HG02870 (cell line): ENCODE data around the gene CBFA2T2.
A peak's percentile ranks its signal among the peaks of the same experiment; 100 is the strongest.
"Not testable (repeated sequence)": the region's sequence is repeated elsewhere in the genome, so short reads cannot be mapped to it uniquely, and the experiment has no call there.

ENCODE experiments used
- ATAC-seq: cut with Tn5 transposase; IDR thresholded peaks from one replicate; pipeline ENCODE4 v1.9.1; 2021; ENCODE audit warnings: mild to moderate bottlenecking, moderate library complexity; ENCODE audit not compliant: unreplicated experiment

Gene CBFA2T2

DNA sequence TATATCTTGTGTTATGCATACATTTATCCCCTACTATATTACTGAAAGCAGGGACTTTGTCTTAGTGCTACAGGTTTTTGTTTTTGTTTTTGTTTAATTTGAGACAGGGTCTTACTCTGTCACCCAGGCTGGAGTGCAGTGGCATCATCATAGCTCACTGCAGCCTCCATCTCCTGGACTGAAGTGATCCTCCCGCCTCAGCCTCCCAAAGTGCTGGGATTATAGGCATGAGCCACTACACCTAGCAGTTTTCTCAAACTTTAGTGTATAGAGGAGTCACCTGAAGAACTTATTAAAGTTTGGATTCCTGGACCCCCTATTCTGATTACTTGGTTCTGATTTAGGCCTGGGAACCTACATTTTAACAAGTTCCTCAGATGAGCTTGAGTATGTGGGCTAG lies 51.9 kb downstream of the CBFA2T2 start:
- no peak for ATAC-seq

DNA sequence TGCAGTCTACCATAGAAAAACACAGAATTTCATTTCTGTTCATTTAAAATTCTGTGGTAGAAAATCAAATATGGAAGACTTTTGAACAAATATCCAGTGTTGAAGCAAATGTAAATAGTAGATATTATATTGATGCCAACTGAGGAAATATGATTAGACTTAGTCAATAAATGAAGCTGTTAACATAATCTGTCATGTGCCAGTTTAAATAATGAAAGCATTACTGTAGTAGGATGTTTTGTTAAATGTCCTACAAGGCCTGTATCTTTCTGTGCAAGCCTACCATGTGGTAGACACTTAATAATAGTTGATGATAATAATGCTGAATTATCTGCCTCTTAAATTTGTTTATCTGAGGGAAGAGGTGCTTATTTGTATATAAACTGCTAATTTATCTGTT lies 55.9 kb downstream of the CBFA2T2 start:
- ATAC-seq, result no peak

DNA sequence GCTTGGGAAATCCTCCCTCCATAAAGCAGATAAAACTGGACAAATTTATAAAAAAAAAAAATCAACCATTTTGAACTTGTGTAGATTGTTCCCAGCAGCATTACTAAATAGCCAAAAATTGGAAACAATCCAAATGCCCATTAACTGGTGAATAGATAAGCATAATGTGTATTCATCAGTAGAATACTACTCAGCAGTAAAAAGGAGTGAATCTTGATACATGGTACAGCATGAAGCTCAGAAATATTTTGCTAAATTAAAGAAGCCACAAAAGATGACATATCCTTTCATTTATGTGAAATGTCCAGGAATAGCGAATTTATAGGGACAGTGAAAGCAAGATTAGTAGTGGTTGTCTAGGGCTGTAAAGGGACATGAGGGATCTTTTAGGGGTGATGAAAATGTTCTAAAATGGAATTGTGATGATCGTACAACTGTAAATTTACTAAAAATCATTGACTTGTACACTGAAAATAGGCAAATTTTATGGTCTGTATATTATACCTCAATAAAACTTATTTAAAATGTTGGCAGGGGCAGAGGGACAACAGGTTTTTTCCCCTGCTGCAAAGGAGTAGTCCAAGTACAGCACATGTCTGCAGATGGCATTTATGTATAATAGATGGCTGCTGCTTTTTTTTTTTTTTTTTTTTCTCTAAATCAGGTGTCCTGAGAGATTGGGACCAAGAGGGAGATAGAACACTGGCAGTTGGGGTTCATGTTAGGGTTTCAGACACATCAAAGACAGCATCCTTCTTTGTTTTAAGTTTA lies 59.5 kb downstream of the CBFA2T2 start:
- no peak for ATAC-seq

DNA sequence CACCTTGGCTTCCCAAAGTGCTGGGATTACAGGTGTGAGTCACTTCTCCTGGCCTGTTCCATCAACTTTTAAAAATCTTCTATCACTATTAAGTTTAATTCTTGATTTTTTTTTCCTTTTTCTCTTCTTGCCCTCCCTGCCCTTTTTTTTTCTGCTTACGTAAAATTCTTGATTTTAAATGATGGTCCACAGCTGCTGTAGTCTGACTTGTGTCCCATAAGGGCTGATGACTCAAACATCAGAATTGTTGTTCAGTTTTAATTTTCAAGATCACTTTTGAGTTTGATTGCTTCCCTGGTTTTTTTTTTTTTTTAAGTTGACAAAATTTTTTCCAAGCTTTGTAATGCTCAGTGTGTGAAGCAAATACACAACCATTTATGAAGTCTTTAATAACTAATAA lies 61.9 kb downstream of the CBFA2T2 start:
- no peak for ATAC-seq

DNA sequence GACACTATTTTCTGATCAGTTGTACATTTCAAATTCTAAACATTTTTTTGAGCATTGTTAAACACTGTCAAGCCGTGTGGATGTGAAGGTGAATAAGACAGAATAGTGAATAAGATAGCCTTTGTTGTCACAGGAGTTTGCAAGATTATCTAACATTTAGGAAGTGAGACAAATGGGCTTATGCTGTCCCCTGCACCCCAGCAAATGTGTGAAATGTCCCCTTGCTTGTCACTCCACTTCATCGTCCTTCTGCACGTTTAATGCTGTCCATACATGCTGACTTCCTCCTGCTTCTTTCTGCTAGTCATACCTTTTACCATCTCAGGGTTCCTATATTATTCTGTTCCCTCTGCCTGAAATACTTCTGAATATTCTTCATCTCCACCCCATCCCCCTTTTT lies 62.6 kb downstream of the CBFA2T2 start:
- ATAC-seq, result no peak

DNA sequence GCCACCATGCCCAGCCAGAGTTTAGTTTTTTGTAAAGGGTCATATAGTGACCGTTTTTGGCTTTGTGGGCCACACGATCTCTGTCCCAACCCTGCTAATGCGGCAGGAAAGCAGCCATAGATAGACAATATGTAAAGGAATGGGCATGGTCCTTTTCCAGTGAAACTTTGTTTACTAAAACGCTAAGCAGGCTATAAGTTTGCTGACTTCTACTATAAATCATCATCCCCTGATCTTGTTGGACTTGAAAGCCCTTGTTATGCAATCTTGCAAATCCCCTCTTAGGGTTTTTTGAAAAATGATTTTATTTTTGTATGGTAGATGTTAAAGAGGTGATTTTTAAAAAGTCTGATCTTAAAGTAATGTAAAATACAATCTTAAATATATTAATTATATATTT lies 63.6 kb downstream of the CBFA2T2 start:
- no peak for ATAC-seq

DNA sequence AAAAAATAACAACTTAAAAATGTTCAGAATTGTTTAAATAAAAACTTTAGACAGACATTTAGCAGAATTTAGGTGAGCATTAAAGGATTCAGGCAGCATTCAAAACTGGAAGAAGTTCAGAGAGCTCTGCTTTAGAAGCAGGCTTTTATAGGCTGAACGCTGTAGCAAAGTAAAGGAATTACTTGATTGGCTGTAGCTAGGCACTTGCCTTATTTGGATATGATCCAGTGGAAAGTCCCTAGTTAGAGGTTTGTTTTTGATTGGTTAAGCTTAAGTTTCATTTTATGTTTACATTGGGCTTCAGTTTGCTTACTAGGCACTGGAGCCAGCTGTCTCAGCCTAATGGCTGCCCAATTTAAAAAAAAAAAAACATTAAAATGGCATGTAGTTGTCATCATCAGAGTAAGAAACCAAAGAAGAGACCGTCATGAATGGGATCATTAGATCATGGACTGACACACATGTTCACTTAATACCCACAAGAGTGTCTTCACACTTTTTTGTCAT lies 65.1 kb downstream of the CBFA2T2 start:
- ATAC-seq, result peak; percentile 95

DNA sequence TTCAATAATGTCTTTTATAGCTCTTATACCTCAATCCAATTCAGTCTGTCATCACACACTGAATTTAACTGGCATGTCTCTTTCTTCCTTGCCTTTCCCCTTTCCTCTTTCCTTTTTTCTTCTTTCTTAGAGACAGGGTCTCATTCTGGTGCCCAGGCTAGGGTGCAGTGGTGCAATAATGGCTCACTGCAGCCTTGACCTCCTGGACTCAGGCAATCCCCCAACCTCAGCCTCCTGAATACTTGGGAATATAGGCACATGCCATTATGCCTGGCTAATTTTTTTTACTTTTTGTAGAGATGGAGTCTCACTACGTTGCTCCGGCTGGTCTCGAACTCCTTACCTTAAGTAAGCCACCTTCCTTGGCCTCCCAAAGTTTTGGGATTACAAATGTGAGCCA lies 65.9 kb downstream of the CBFA2T2 start:
- no peak for ATAC-seq

DNA sequence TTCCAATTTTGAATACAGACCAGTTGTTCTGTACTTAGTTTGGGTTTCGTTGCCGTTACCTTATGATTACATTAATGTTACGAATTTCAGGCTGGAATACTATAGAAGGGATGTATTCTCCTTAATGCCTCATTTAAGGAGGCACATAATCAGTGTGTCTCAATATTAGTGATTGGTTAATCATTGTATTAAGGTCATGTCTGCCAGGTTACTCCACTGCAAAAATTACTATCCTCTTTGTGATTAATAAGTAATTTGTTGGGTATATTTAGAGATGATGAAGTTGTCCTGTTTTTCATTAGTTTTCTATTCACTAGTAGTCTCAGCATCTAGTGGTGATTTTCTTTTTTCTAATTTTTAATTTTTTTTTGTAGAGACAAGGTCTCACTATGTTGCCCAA lies 66.3 kb downstream of the CBFA2T2 start:
- ATAC-seq, result no peak

DNA sequence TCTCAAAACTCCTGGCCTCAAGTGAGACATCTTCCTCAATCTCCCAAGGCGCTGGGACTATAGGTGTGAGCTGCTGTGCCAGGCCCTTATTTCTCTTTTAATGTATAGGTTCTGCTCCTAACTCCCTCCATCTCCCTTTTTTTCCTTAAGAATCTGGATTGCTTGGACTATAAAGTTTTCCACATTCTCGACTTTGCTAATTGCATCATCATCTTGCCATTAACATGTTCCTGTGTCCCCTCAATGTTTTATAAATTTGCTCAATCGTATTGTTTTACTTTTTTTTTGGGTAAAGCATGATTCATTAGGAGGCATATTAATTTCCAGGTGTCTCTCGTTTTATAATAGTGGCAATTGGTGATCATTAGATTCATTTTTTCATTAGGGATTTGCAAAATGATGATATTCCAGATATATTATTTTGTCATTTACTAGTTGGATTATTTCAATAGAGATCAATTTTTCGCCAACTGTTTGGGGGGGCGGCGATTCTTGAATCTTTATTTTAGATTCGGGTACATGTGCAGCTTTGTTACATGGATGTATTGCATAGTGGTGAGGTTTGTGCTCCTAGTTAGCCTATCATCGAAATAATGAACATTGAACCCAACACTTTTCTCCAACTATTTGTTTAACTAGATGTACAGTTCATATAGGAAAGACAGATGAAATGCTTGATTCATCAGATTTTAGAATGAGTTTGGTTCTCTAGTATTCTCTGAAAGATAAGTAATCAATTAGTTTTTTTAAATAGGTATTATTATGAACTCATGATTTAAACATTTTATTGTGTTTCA lies 68.7 kb downstream of the CBFA2T2 start:
- no peak for ATAC-seq

DNA sequence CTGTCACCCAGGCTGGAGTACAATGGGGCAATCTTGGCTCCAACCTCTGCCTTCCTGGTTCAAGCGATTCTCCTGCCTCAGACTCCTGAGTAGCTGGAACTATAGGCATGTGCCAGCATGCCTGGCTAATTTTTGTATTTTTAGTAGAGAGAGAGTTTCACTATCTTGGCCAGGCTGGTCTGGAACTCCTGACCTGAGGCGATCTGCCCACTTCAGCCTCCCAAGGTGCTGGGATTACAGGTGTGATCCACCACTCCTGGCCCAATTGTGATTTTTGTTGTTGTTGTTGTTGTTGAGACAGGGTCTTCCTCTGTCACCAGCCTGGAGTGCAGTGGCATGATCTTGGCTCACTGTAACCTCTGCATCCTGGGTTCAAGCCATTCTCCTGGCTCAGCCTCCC lies 69.3 kb downstream of the CBFA2T2 start:
- ATAC-seq, result no peak

DNA sequence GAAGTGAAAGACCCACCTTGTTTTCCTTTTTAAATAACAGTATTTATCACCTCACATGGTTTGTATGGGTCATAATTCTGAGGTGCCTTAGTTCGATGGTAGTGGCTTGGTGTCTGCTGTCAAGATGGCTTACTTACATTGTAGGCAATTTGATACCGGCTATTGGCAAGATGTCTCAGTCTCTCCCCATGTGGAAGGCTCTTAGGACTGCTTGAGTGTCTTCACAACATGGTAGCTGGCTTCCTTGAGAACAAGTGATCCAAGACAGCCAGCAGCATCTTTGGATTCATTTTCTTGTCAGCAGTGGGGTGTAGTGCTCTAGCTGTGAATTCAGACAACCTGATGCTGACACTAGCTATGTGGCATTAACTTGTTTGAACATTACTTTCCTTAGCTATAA lies 70.1 kb downstream of the CBFA2T2 start:
- ATAC-seq, result no peak

DNA sequence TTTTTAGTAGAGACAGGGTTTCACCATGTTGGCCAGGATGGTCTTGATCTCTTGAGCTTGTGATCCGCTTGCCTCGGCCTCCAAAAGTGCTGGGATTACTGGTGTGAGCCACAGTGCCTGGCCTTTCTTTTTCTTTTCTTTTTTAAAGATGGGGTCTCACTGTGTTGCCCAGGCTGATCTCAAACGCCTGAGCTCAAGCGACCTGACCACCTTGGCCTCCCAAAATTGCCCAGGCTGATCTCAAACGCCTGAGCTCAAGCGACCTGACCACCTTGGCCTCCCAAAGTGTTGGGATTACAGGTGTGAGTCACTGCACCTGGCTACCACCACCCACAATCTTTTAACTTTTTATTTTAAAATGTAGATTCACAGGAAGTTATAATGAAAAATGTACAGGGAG lies 71.2 kb downstream of the CBFA2T2 start:
- ATAC-seq, result not testable (repeated sequence)

DNA sequence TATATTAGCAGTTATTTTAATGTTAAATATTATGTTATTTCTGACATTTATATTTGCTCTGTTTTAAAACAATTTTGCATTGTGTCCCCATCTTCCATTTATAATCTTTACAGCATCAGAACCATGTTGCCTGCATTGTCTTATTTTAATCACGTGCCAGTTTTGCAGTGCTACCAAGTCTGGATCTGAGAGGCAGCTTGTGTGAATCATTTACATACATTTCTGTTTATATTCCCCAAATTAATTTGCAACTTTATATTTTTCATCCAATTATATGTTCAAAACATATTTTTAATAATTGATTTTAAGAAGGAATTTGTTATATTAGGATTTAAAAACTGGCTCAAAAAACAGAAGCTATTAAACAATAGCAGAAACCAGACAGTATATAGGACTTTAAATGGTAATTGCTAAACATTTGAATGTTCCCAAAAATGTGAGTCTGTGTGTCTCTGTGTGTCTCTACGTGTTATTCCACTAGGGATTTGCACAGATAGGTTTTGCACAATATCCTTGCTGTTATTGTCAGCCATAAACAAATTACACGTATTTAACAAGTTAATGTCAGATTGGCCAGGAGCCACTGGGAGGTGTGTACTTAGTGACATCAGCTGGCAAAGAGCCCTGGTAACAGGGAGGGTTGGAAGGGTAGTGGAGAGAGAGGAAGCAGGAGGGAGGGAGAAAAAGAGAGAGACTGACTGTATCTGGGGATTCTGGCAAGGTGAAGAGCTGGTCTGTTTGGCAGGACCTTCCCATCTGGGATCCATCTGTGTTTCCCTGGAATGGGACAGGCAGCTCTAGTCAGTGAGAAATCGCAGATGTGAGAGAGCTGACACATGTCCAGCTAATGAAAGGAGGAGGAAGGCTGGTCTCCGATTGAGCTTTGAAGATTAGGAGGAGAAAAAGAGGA lies 72.1 kb downstream of the CBFA2T2 start:
- ATAC-seq, result no peak

DNA sequence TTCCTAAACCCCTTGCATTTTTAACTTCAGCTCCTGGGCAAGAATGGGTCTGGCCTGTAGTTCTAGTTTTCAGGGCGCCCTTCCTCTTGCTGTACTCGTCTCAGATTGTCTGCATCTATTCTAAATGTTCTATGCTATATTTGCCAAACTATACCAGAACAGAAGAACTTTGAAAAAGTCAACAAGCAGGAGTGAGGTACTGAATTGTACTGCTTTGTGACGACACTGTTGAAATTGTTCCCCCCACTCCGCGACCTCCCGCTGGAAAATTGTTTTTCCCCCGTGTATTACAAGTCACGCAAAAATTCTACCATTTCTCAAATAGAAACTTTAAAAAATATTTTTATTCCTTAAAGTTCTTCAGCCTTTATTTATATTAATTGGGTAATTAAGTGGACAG lies 73.9 kb downstream of the CBFA2T2 start:
- ATAC-seq, result no peak

DNA sequence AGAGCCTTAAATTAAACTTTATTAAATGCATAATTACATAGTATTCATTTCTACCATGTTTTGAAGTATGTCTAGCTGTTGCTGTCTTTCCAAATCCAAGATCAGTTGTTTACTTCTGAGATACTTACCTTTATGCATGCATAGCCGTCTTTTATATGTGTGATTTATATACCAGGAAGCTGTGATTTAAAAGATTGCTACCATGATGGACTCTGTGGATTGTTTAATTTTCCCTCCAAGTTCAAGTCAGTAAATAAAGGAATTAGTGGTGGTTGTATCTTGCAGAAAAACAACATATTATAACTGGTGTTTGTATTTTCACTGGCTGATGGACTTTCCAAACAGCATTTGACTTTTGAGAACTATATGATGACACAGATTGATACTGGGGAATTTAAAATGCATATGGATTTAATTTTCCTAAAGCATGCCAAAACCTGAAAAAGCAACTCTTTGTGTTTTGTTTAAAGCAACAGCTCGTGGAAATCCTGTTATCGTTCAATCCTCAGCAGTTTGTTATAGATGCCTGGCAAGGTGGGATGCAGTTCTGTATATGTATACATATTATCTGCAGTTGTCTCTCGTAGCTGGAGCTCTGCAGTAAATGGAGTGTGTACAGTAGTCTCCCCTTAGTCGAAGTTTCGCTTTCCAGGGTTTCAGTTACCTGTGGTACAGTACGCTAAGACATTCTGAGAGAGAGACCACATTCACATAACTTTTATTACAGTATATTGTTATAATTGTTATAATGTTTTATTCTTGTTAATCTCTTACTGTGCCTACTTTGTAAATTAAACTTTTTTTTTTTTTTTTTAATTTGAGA lies 77.1 kb downstream of the CBFA2T2 start:
- no peak for ATAC-seq

DNA sequence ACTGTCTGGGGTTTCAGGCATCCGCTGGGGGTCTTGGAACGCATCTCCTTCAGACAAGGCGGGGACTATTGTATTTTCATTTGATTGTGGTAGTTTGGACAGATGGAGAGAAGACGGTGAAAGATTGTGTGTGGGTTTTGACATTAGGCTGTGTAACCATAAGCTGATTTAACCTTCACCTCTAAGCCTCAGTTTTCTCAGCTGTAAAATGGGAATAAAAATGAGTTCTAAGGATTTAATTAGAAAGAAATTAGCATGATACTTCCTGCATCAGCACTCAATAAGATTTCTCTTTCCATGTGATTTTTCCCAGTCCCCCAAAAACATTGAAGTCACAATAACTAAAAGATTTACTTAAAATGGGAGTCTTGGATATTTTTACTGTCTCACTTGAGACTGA lies 78.1 kb downstream of the CBFA2T2 start:
- ATAC-seq, result no peak

DNA sequence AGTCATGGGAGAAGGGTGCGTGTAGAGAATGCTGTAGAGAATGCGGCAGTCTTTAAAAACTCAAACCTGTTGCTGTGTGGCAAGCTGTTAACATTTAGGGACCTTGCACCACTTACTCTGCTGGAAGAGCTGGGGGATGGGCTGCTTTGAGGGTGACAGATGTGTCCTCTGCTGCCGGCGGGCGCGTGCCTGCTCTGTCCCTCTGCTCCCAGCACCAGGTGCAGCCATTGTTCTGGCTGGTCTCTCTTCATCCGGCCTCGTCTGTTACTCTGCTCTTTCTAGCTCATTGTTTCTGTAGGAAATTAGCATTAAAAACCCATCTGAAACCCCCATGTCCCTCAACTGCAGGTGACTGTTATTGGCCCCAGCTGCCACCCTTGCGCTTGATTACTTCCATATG lies 78.5 kb downstream of the CBFA2T2 start:
- peak; percentile 54 for ATAC-seq

DNA sequence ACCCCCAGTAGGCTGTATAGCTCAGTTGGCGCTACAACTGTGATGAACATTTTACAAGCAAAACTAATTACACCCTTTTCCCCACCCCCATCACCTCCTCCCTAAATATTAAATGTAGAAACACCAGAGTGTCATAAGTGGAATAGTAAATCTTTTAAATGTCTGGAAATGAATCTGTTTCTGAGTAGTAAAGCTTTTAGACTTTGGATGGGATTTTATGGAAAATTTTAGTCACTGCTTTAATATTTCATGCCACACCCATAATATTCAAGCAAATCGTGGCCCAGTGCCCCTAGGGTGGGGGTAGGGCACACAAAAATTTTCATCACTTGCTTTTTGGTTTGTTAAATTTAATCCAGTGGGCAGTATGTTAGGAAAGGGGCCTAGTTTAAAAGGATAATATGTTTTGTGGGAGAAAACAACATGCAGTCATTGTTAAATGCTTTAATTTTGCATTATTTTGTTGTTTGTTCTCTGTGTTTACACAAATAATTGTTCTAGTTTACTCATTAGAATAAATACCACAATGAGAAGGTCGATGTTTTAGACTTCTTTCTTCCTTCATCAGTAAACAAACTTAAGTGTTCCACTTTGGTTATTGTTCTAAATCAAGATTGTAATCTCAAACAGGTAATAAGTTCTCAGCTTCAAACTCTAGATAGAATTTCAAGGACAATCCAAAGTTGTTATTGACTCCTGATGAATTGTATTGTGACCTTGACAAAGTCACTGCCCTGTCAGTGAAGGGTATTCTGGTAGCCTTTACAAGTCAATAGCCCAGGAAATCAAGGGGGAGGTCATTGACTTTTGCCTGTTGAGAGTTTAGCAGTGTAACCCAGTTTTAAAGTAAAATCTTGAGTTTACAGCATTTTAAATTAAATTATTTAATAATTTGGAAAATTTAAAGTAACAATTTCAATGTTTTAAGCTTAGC lies 79.2 kb downstream of the CBFA2T2 start:
- no peak for ATAC-seq
